H9 (cell line): Measurements from ENCODE around the gene CEBPG. TPM values are rescaled to one million over a fixed set of nuclear protein-coding genes. Genes with fewer than 3 reads are reported as not detected.
A peak's percentile ranks its signal among the peaks of the same experiment; 100 is the strongest.

Source experiments
- DNase-seq: peaks from one replicate; pipeline ENCODE4 v3.0.0-alpha.2; 2017
- H2AFZ ChIP-seq: one replicate; pipeline ENCODE4 v1.6.1; 2013; ENCODE audit warnings: mild to moderate bottlenecking, low read length, control low read depth, moderate library complexity
- H2AK5ac ChIP-seq: 2 replicates; pipeline ENCODE4 v1.6.1; 2013; ENCODE audit warnings: low read length, control low read depth, mixed read lengths; ENCODE audit not compliant: insufficient read length
- H2BK120ac ChIP-seq: one replicate; pipeline ENCODE4 v1.6.1; 2013; ENCODE audit warnings: low read depth, mild to moderate bottlenecking, low read length, control low read depth, inconsistent platforms; ENCODE audit not compliant: poor library complexity, severe bottlenecking
- H2BK12ac ChIP-seq: 2 replicates; pipeline ENCODE4 v1.6.1; 2013; ENCODE audit warnings: low read length, control low read depth, mixed read lengths, low read depth; ENCODE audit not compliant: insufficient read length
- H2BK15ac ChIP-seq: 2 replicates; pipeline ENCODE4 v1.6.1; 2013; ENCODE audit warnings: low read depth, low read length, control low read depth
- H2BK20ac ChIP-seq: one replicate; pipeline ENCODE4 v1.6.1; 2013; ENCODE audit warnings: low read depth, mild to moderate bottlenecking, low read length, control low read depth, inconsistent platforms; ENCODE audit not compliant: poor library complexity, severe bottlenecking
- H2BK5ac ChIP-seq: 2 replicates; pipeline ENCODE4 v1.6.1; 2013; ENCODE audit warnings: low read length, control low read depth, mixed read lengths; ENCODE audit not compliant: insufficient read length
- H3K14ac ChIP-seq: 2 replicates; pipeline ENCODE4 v1.6.1; 2013; ENCODE audit warnings: low read length, control low read depth; ENCODE audit not compliant: insufficient read depth
- H3K18ac ChIP-seq: 2 replicates; pipeline ENCODE4 v1.6.1; 2013; ENCODE audit warnings: low read depth, mild to moderate bottlenecking, mixed read lengths, low read length, control low read depth; ENCODE audit not compliant: insufficient read length
- H3K23ac ChIP-seq: 2 replicates; pipeline ENCODE4 v1.6.1; 2013; ENCODE audit warnings: low read length, control low read depth, mixed read lengths, low read depth; ENCODE audit not compliant: insufficient read length
- H3K23me2 ChIP-seq: 2 replicates; pipeline ENCODE4 v1.6.1; 2013; ENCODE audit warnings: low read depth, mild to moderate bottlenecking, mixed read lengths, low read length, control low read depth; ENCODE audit not compliant: insufficient read length, poor library complexity, severe bottlenecking
- H3K27ac ChIP-seq: 2 replicates; pipeline ENCODE4 v1.5.1; 2013; ENCODE audit warnings: low read length, control low read depth, mixed read lengths, low read depth; ENCODE audit not compliant: insufficient read length
- H3K27me3 ChIP-seq: 2 replicates; pipeline ENCODE4 v1.6.1; 2013; ENCODE audit warnings: low read length, control low read depth, inconsistent platforms; ENCODE audit not compliant: insufficient read depth
- H3K4ac ChIP-seq: 2 replicates; pipeline ENCODE4 v1.6.1; 2013; ENCODE audit warnings: low read depth, mild to moderate bottlenecking, control low read depth, inconsistent platforms, low read length, moderate library complexity
- H3K4me1 ChIP-seq: 2 replicates; pipeline ENCODE4 v1.6.1; 2013; ENCODE audit warnings: low read length, control low read depth, inconsistent platforms; ENCODE audit not compliant: insufficient read depth
- H3K4me2 ChIP-seq: 2 replicates; pipeline ENCODE4 v1.6.1; 2013; ENCODE audit warnings: low read length, control low read depth, mixed read lengths; ENCODE audit not compliant: insufficient read length, insufficient read depth
- H3K56ac ChIP-seq: 2 replicates; pipeline ENCODE4 v1.6.1; 2013; ENCODE audit warnings: low read depth, mild to moderate bottlenecking, mixed read lengths, low read length, control low read depth; ENCODE audit not compliant: insufficient read length
- H3K79me1 ChIP-seq: 2 replicates; pipeline ENCODE4 v1.6.1; 2013; ENCODE audit warnings: low read depth, mild to moderate bottlenecking, moderate library complexity, low read length, control low read depth, inconsistent platforms; ENCODE audit not compliant: insufficient read depth, poor library complexity, severe bottlenecking
- H3K79me2 ChIP-seq: 2 replicates; pipeline ENCODE4 v1.6.1; 2013; ENCODE audit warnings: low read length, control low read depth, inconsistent platforms; ENCODE audit not compliant: insufficient read depth
- H3K9ac ChIP-seq: 2 replicates; pipeline ENCODE4 v1.6.1; 2013; ENCODE audit warnings: low read length, control low read depth, mixed read lengths; ENCODE audit not compliant: insufficient read length; ENCODE audit errors: extremely low read depth
- H3K9me3 ChIP-seq: one replicate; pipeline ENCODE4 v1.6.1; 2013; ENCODE audit warnings: low read depth, low read length, inconsistent platforms; ENCODE audit not compliant: control insufficient read depth
- H3T11ph ChIP-seq: one replicate; pipeline ENCODE4 v1.6.1; 2013; ENCODE audit warnings: mild to moderate bottlenecking, low read length, control low read depth, inconsistent platforms
- H4K20me1 ChIP-seq: one replicate; pipeline ENCODE4 v1.6.1; 2013; ENCODE audit not compliant: control insufficient read depth, insufficient read length, insufficient read depth
- H4K5ac ChIP-seq: 2 replicates; pipeline ENCODE4 v1.6.1; 2013; ENCODE audit warnings: low read depth, mild to moderate bottlenecking, mixed read lengths, low read length, control low read depth; ENCODE audit not compliant: insufficient read length
- H4K8ac ChIP-seq: replicated peaks from 2 replicates; pipeline ENCODE4 v1.6.1; 2013; ENCODE audit warnings: low read length, control low read depth, mixed read lengths, low read depth; ENCODE audit not compliant: insufficient read length
- H4K91ac ChIP-seq: 2 replicates; pipeline ENCODE4 v1.6.1; 2013; ENCODE audit warnings: low read depth, mild to moderate bottlenecking, moderate library complexity, mixed read lengths, low read length, control low read depth; ENCODE audit not compliant: insufficient read length
- H3K27ac Mint-ChIP-seq, 3 experiments: 2 replicates in 2 of 3; 3 replicates in 1 of 3; pipeline ENCODE4 v1.8.0; 2020 to 2021; ENCODE audit warnings: mixed read lengths in 3 of 3, mild to moderate bottlenecking in 1 of 3, moderate library complexity in 1 of 3
- H3K27me3 Mint-ChIP-seq: 2 replicates; pipeline ENCODE4 v1.8.0; 2021; ENCODE audit warnings: low read depth, mild to moderate bottlenecking, moderate library complexity, mixed read lengths
- H3K36me3 Mint-ChIP-seq, 3 experiments: 2 replicates in 2 of 3; 3 replicates in 1 of 3; pipeline ENCODE4 v1.8.0; 2020 to 2021; ENCODE audit warnings: low read depth in 3 of 3, mixed read lengths in 3 of 3; ENCODE audit not compliant: insufficient read depth in 1 of 3
- H3K4me1 Mint-ChIP-seq, 2 experiments: 2 replicates each; pipeline ENCODE4 v1.8.0; 2020; ENCODE audit warnings: mixed read lengths in 2 of 2
- H3K4me3 Mint-ChIP-seq, 2 experiments: 2 replicates in 1 of 2; 3 replicates in 1 of 2; pipeline ENCODE4 v1.8.0; 2020 to 2021; ENCODE audit warnings: mild to moderate bottlenecking in 2 of 2, mixed read lengths in 2 of 2, moderate library complexity in 1 of 2
- H3K9me3 Mint-ChIP-seq, 2 experiments: 2 replicates in 1 of 2; 3 replicates in 1 of 2; pipeline ENCODE4 v1.8.0; 2020; ENCODE audit warnings: mild to moderate bottlenecking in 2 of 2, mixed read lengths in 2 of 2, moderate library complexity in 1 of 2
- WGBS: extraction: QIAGEN DNeasy Blood & Tissue Kit; methylation state at CpG from one replicate; pipeline ENCODE4 v1.1.7; 2013; ENCODE audit warnings: missing lambda C conversion rate, low lambda C conversion rate, mixed read lengths; ENCODE audit not compliant: insufficient read length; ENCODE audit errors: extremely low coverage; 5-methylcytosine and 5-hydroxymethylcytosine counted together
- total RNA-seq: library from RNA; stranded (reverse); gene quantifications from 2 replicates; pipeline ENCODE4 v1.2.1, GENCODE V29; 2021
- TF ChIP-seq, protein P1 (sequence below): fragments of 200-600 bp; sonication (generic); conservative IDR thresholded peaks from 3 replicates; pipeline ENCODE4 v1.8.0; 2021; ENCODE audit warnings: antibody characterized with exemption, mild to moderate bottlenecking

Gene CEBPG
- total RNA-seq, 1 experiment from 2014 or later: 33.7 TPM

GRCh38 chr19:33404506-33405253, 31.2 kb downstream of the CEBPG start:
- no CpG with 5 or more reads among the region's 18 CpGs for WGBS
- Histone ChIP-seq H3K56ac (no peak overlapping the region), H3K23ac (no peak overlapping the region), H3K4me2 (no peak overlapping the region), H2BK120ac (no peak overlapping the region), H4K20me1 (no peaks in the 10 kb centered on the region), H4K5ac (no peak overlapping the region), H3K18ac (no peak overlapping the region), H2BK12ac (no peak overlapping the region), H2BK20ac (no peak overlapping the region), H2BK5ac (no peak overlapping the region), H3K79me1 (no peaks in the 10 kb centered on the region), H3K23me2 (no peaks in the 10 kb centered on the region), H3K27ac (no peak overlapping the region), H3K27me3 (no peaks in the 10 kb centered on the region), H3K9ac (no peak overlapping the region), H2BK15ac (no peak overlapping the region), H4K8ac (no peak overlapping the region), H3K4me1 (no peaks in the 10 kb centered on the region), H2AFZ (no peak overlapping the region), H3K9me3 (no peaks in the 10 kb centered on the region), H3K4ac (no peak overlapping the region), H3K14ac (no peak overlapping the region), H3K79me2 (no peaks in the 10 kb centered on the region), H3T11ph (no peak overlapping the region), H4K91ac (no peak overlapping the region), H2AK5ac (no peak overlapping the region)
- no peak overlapping the region for H3K4me3 Mint-ChIP-seq
- no peaks in the 10 kb centered on the region for H3K27me3 Mint-ChIP-seq
- no peaks in the 10 kb centered on the region for H3K9me3 Mint-ChIP-seq
- H3K36me3 Mint-ChIP-seq: no peaks in the 10 kb centered on the region; a peak in 1 of 7 replicates
- no peak for DNase-seq
- peak overlapping the region in 1 of 3 experiments; percentile 40; a peak in 1 of 7 replicates for H3K27ac Mint-ChIP-seq
- peaks cover 6 to 11% of the 10 kb centered on the region in 2 experiments for H3K4me1 Mint-ChIP-seq
- TF ChIP-seq, protein P1, sequence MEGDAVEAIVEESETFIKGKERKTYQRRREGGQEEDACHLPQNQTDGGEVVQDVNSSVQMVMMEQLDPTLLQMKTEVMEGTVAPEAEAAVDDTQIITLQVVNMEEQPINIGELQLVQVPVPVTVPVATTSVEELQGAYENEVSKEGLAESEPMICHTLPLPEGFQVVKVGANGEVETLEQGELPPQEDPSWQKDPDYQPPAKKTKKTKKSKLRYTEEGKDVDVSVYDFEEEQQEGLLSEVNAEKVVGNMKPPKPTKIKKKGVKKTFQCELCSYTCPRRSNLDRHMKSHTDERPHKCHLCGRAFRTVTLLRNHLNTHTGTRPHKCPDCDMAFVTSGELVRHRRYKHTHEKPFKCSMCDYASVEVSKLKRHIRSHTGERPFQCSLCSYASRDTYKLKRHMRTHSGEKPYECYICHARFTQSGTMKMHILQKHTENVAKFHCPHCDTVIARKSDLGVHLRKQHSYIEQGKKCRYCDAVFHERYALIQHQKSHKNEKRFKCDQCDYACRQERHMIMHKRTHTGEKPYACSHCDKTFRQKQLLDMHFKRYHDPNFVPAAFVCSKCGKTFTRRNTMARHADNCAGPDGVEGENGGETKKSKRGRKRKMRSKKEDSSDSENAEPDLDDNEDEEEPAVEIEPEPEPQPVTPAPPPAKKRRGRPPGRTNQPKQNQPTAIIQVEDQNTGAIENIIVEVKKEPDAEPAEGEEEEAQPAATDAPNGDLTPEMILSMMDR: no peak
